22Rv1 (cell line): ENCODE results near the gene LIMK1.

ENCODE experiments used
- ZFX ChIP-seq: fragments of 450-650 bp; IDR thresholded peaks from 2 replicates; pipeline ENCODE4 v1.6.1; 2017; ENCODE audit warnings: antibody characterized with exemption, borderline replicate concordance
- TF ChIP-seq, protein P1 (sequence below): fragments of 450-650 bp; IDR thresholded peaks from 2 replicates; pipeline ENCODE4 v1.5.1; 2017; ENCODE audit warnings: mild to moderate bottlenecking

DNA sequence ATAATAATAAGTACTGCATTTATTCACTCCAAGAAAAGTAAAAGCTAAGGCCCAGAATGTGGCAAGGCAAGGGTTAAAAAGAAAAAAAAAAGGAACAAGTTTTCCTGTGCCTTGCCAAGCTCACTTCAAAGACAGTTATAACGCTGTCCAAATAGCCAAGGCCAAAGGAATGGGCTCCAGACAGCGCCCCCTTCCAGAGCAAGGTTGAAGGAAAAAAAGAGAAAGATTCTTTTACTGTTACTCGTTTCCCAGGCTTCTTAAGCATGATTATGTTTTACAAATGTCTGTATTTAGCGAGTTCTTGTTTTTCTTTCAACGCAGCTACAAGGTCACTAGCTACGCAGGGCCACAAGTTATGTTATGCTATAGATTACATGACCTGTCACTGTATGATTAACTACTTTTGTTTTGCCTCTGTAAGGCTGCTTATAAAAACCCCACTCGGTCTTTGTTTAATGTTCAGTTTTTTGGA is 81.4 kb downstream of the LIMK1 start:
- TF ChIP-seq, protein P1, sequence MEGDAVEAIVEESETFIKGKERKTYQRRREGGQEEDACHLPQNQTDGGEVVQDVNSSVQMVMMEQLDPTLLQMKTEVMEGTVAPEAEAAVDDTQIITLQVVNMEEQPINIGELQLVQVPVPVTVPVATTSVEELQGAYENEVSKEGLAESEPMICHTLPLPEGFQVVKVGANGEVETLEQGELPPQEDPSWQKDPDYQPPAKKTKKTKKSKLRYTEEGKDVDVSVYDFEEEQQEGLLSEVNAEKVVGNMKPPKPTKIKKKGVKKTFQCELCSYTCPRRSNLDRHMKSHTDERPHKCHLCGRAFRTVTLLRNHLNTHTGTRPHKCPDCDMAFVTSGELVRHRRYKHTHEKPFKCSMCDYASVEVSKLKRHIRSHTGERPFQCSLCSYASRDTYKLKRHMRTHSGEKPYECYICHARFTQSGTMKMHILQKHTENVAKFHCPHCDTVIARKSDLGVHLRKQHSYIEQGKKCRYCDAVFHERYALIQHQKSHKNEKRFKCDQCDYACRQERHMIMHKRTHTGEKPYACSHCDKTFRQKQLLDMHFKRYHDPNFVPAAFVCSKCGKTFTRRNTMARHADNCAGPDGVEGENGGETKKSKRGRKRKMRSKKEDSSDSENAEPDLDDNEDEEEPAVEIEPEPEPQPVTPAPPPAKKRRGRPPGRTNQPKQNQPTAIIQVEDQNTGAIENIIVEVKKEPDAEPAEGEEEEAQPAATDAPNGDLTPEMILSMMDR = peak; percentile 65
- TF ChIP-seq ZFX = no peak
